H1 (cell line): ENCODE measurements around the gene CD96. TPM values are rescaled to one million over a fixed set of nuclear protein-coding genes. Genes with fewer than 3 reads are reported as not detected.

Source experiments
- BCL11A ChIP-seq, 2 experiments: IDR thresholded peaks; one replicate each; pipeline ENCODE4 v1.6.1; 2011; ENCODE audit warnings: low read depth in 2 of 2, low read length in 2 of 2, mild to moderate bottlenecking in 2 of 2
- CBX5 ChIP-seq: fragments of 300-800, 300-1000 bp; sonication (generic); IDR thresholded peaks from 2 replicates; pipeline ENCODE4 v1.7.1; 2016; ENCODE audit warnings: antibody characterized with exemption, low read length, low read depth
- CHD7 ChIP-seq: fragments of 300-600 bp; sonication (generic); IDR thresholded peaks from 2 replicates; pipeline ENCODE4 v1.7.1; 2012; ENCODE audit warnings: low read length, moderate library complexity, mild to moderate bottlenecking, inconsistent platforms; ENCODE audit not compliant: insufficient replicate concordance
- FOSL1 ChIP-seq: IDR thresholded peaks from 2 replicates; pipeline ENCODE4 v1.6.1; 2011; ENCODE audit warnings: mild to moderate bottlenecking, low read depth, low read length, moderate library complexity; ENCODE audit not compliant: insufficient read depth
- GTF2F1 ChIP-seq: IDR thresholded peaks from 2 replicates; pipeline ENCODE4 v1.6.1; 2012; ENCODE audit warnings: low read depth, low read length, improper control_type of control experiment, borderline replicate concordance
- NRF1 ChIP-seq: IDR thresholded peaks from 2 replicates; pipeline ENCODE4 v1.6.1; 2011; ENCODE audit warnings: mild to moderate bottlenecking, low read depth, low read length, improper control_type of control experiment
- POLR2AphosphoS5 ChIP-seq: IDR thresholded peaks from 2 replicates; pipeline ENCODE4 v1.6.1; 2011; ENCODE audit warnings: low read depth, low read length
- SIRT6 ChIP-seq: IDR thresholded peaks from one replicate; pipeline ENCODE4 v1.7.1; 2012; ENCODE audit warnings: low read length, inconsistent platforms
- TCF12 ChIP-seq: IDR thresholded peaks from 2 replicates; pipeline ENCODE4 v1.6.1; 2011; ENCODE audit warnings: low read depth, mild to moderate bottlenecking, low read length
- YY1 ChIP-seq: IDR thresholded peaks from 2 replicates; pipeline ENCODE4 v1.6.1; 2011; ENCODE audit warnings: low read depth, mild to moderate bottlenecking, low read length
- polyA plus RNA-seq, 7 experiments: library from polyadenylated mRNA; depleted of rRNA in 3 of 7; stranded (reverse) in 5 of 7; unstranded in 2 of 7; fragments of >200 nt in 5 of 7; fragments of 200-250 nt in 2 of 7; gene quantifications; 1 replicate in 5 of 7; 2 replicates in 1 of 7; 4 replicates in 1 of 7; pipeline versions ENCODE4 v1.2.1 to v1.2.3, GENCODE V29; 2011 to 2013; ENCODE audit warnings: missing spikeins in 2 of 7, mixed read lengths in 2 of 7
- total RNA-seq: library from RNA; stranded (reverse); fragmentation: NEBNext Ultra II Directional; extraction: Animal tissue kit (Norgen Biotek cat#: 25700); gene quantifications from 2 replicates; pipeline ENCODE4 v1.2.1, GENCODE V29; 2021

CD96 gene
- total and polyA plus RNA-seq, 2 of the 8 experiments (the other 6 are each of a cell fraction or from before 2014, with no cell fraction given) = not detected

GRCh38 chr3:111650378-111651275 is 108.6 kb downstream of the CD96 start (continued):
- TF ChIP-seq CHD7 = no peak
- no peak for TF ChIP-seq CBX5
- no peak for TF ChIP-seq TCF12
- no peak for TF ChIP-seq BCL11A (IDR thresholded peaks at IDR 0.05; ENCODE audit: low read depth in 2 of 2, low read length in 2 of 2)
- TF ChIP-seq NRF1 = no peak
- TF ChIP-seq YY1 = no peak
- TF ChIP-seq FOSL1 = no peak
- no peak for TF ChIP-seq GTF2F1
- TF ChIP-seq POLR2AphosphoS5 = no peak
- TF ChIP-seq SIRT6 = no peak
